GM23248 (cell line): Measurements from ENCODE around the gene GSK3A. TPM values are rescaled to one million over a fixed set of nuclear protein-coding genes. Genes with fewer than 3 reads are reported as not detected.

Source experiments
- DNase-seq: peaks from one replicate; pipeline ENCODE4 v3.0.0-alpha.2; 2015
- H2AFZ ChIP-seq: fragments of 200-600 bp; sonication (generic); 2 replicates; pipeline ENCODE4 v1.6.1; 2016; ENCODE audit warnings: antibody characterized with exemption
- H3F3A ChIP-seq: fragments of 200-600 bp; sonication (generic); 2 replicates; pipeline ENCODE4 v1.6.1; 2016; ENCODE audit warnings: mild to moderate bottlenecking, antibody characterized with exemption, mixed run types; ENCODE audit not compliant: insufficient read depth
- H3K27ac ChIP-seq: fragments of 200-600 bp; sonication (generic); 2 replicates; pipeline ENCODE4 v1.5.1; 2016; ENCODE audit warnings: mild to moderate bottlenecking
- H3K27me3 ChIP-seq: fragments of 200-600 bp; sonication (generic); replicated peaks from 2 replicates; pipeline ENCODE4 v1.6.1; 2016; ENCODE audit warnings: mild to moderate bottlenecking; ENCODE audit not compliant: insufficient read depth
- H3K36me3 ChIP-seq: fragments of 200-600 bp; sonication (generic); 2 replicates; pipeline ENCODE4 v1.6.1; 2016; ENCODE audit warnings: low read depth, mild to moderate bottlenecking
- H3K4me1 ChIP-seq: fragments of 200-600 bp; sonication (generic); 2 replicates; pipeline ENCODE4 v1.6.1; 2016; ENCODE audit warnings: mild to moderate bottlenecking; ENCODE audit not compliant: insufficient read depth
- H3K4me2 ChIP-seq: fragments of 200-600 bp; sonication (generic); one replicate; pipeline ENCODE4 v1.6.1; 2016; ENCODE audit warnings: mild to moderate bottlenecking; ENCODE audit not compliant: unreplicated experiment
- H3K4me3 ChIP-seq: fragments of 200-600 bp; sonication (generic); 2 replicates; pipeline ENCODE4 v1.5.1; 2016; ENCODE audit warnings: mild to moderate bottlenecking
- H3K79me2 ChIP-seq: fragments of 200-600 bp; sonication (generic); 2 replicates; pipeline ENCODE4 v1.6.1; 2016; ENCODE audit warnings: mild to moderate bottlenecking; ENCODE audit not compliant: insufficient read depth
- H3K9ac ChIP-seq: fragments of 200-600 bp; sonication (generic); 2 replicates; pipeline ENCODE4 v1.6.1; 2016; ENCODE audit warnings: mild to moderate bottlenecking
- H3K9me2 ChIP-seq: fragments of 200-600 bp; sonication (generic); 2 replicates; pipeline ENCODE4 v1.6.1; 2016; ENCODE audit warnings: mixed run types, mild to moderate bottlenecking, moderate library complexity; ENCODE audit not compliant: insufficient read depth
- H3K9me3 ChIP-seq: fragments of 200-600 bp; sonication (generic); one replicate; pipeline ENCODE4 v1.6.1; 2017; ENCODE audit warnings: low read depth
- H4K20me1 ChIP-seq: fragments of 200-600 bp; sonication (generic); 2 replicates; pipeline ENCODE4 v1.6.0; 2016; ENCODE audit not compliant: insufficient read depth
- EZH2 ChIP-seq: fragments of 200-600 bp; sonication (generic); IDR thresholded peaks from 2 replicates; pipeline ENCODE4 v1.6.1; 2018; ENCODE audit warnings: antibody characterized with exemption, mild to moderate bottlenecking; ENCODE audit not compliant: insufficient read depth, poor library complexity, severe bottlenecking
- EZH2phosphoT487 ChIP-seq: fragments of 200-600 bp; sonication (generic); IDR thresholded peaks from 2 replicates; pipeline ENCODE4 v1.6.1; 2018; ENCODE audit warnings: antibody characterized with exemption, moderate library complexity, mild to moderate bottlenecking, low read depth; ENCODE audit not compliant: insufficient read depth
- WGBS, 2 experiments: methylation state at CpG; one replicate each; pipeline ENCODE4 v1.1.6; 2015 to 2017; ENCODE audit warnings: low lambda C conversion rate in 2 of 2, low coverage in 1 of 2; ENCODE audit errors: missing lambda C conversion rate in 2 of 2; 5-methylcytosine and 5-hydroxymethylcytosine counted together
- in situ Hi-C: fragments of 300-500 bp; cut with MboI; formaldehyde crosslinking; loops from 2 replicates; pipeline ENCODE4 v1.15.0; 2020
- polyA plus RNA-seq: library from polyadenylated mRNA; unstranded; fragments of >200 nt; fragmentation: Nextera tagmentation; extraction: Ambion mirVana; gene quantifications from 2 replicates; pipeline ENCODE4 v1.2.1, GENCODE V29; 2016
- total RNA-seq: library from RNA; depleted of rRNA; stranded (reverse); fragments of >200 nt; shearing (Covaris generic); gene quantifications from 2 replicates; pipeline ENCODE4 v1.2.3, GENCODE V29; 2014; rRNA removed

GSK3A gene
- 23.1 and 33.4 TPM in 2 replicates for total RNA-seq
- 13.0 and 13.1 TPM in 2 replicates for polyA plus RNA-seq

- peak within 1 kb of the TSS; percentile 89 for H3K9ac ChIP-seq
- H3K36me3 ChIP-seq = no peaks in the 10 kb centered on the region
- peak within 1 kb of the TSS; percentile 85 for H2AFZ ChIP-seq
- 1% methylated on average over 72 to 75 of the region's 76 CpGs for WGBS, 2 experiments
- peaks cover 29% of the 10 kb centered on the region for H3F3A ChIP-seq
- peaks cover 43% of the 10 kb centered on the region for H3K79me2 ChIP-seq
- H3K27ac ChIP-seq = peak within 1 kb of the TSS; percentile 67
- no peak for TF ChIP-seq EZH2
- H3K9me3 ChIP-seq = no peaks in the 10 kb centered on the region
- H4K20me1 ChIP-seq = no peaks in the 10 kb centered on the region
- peak within 1 kb of the TSS; percentile 86 for H3K4me3 ChIP-seq
- H3K4me2 ChIP-seq = peak within 1 kb of the TSS; percentile 97
- in situ Hi-C loops = no loop called here
- H3K4me1 ChIP-seq = peaks cover 35% of the 10 kb centered on the region
- H3K9me2 ChIP-seq = no peaks in the 10 kb centered on the region
- peak; percentile 99 for DNase-seq
- no peaks in the 10 kb centered on the region for H3K27me3 ChIP-seq
Observed at GRCh38 chr19:42242512-42243409, at the start of gene GSK3A. GSK3A (minus strand) TSS chr19:42242602; CDS start chr19:42242465, 137 bp downstream.

GRCh38 chr19:42291435-42291810 lies 49.0 kb upstream of the GSK3A start:
- Histone ChIP-seq H3K27ac (no peak overlapping the region), H2AFZ (no peak overlapping the region), H3K4me2 (no peak overlapping the region), H4K20me1 (no peaks in the 10 kb centered on the region), H3F3A (no peaks in the 10 kb centered on the region), H3K27me3 (no peaks in the 10 kb centered on the region), H3K9me2 (no peaks in the 10 kb centered on the region), H3K9ac (no peak overlapping the region), H3K79me2 (peaks cover 16% of the 10 kb centered on the region), H3K36me3 (peaks cover 8% of the 10 kb centered on the region; the same call in 1 of the 2 replicates), H3K4me1 (no peaks in the 10 kb centered on the region), H3K9me3 (no peaks in the 10 kb centered on the region), H3K4me3 (no peak overlapping the region)
- TF ChIP-seq EZH2 = no peak
- no peak for TF ChIP-seq EZH2phosphoT487
- in situ Hi-C loops = no loop called here
- no peak for DNase-seq
- 77 to 81% methylated on average over 9 of the region's 9 CpGs for WGBS, 2 experiments

- no peak overlapping the region for H3K4me3 ChIP-seq
- peaks cover 23% of the 10 kb centered on the region for H3K79me2 ChIP-seq
- peak; percentile 35 for DNase-seq
- no peaks in the 10 kb centered on the region for H3K27me3 ChIP-seq
- H3K4me2 ChIP-seq = no peak overlapping the region
- in situ Hi-C loops = no loop called here
- H2AFZ ChIP-seq = no peak overlapping the region
- no peak overlapping the region for H3K9ac ChIP-seq
- 95 to 96% methylated on average over 24 to 31 of the region's 31 CpGs for WGBS, 2 experiments
- no peak overlapping the region for H3K27ac ChIP-seq
- H3F3A ChIP-seq = no peaks in the 10 kb centered on the region
- no peak for TF ChIP-seq EZH2
- no peak for TF ChIP-seq EZH2phosphoT487
- no peaks in the 10 kb centered on the region for H4K20me1 ChIP-seq
- H3K9me3 ChIP-seq = no peaks in the 10 kb centered on the region
- no peaks in the 10 kb centered on the region for H3K9me2 ChIP-seq
- peaks cover 8% of the 10 kb centered on the region; the same call in 1 of the 2 replicates for H3K36me3 ChIP-seq
- H3K4me1 ChIP-seq = peaks cover 2% of the 10 kb centered on the region
Observed at GRCh38 chr19:42290523-42291434, 48.4 kb upstream of the GSK3A start.

- no peaks in the 10 kb centered on the region for H4K20me1 ChIP-seq
- no peak for DNase-seq
- H3K27ac ChIP-seq = no peak overlapping the region
- H2AFZ ChIP-seq = no peak overlapping the region
- H3K27me3 ChIP-seq = no peaks in the 10 kb centered on the region
- H3K79me2 ChIP-seq = peaks cover 29% of the 10 kb centered on the region
- TF ChIP-seq EZH2phosphoT487 (no peak), EZH2 (no peak)
- H3K9me2 ChIP-seq = no peaks in the 10 kb centered on the region
- no peaks in the 10 kb centered on the region for H3K9me3 ChIP-seq
- H3K4me2 ChIP-seq = no peak overlapping the region
- H3F3A ChIP-seq = no peaks in the 10 kb centered on the region
- H3K4me1 ChIP-seq = peaks cover 8% of the 10 kb centered on the region
- H3K9ac ChIP-seq = no peak overlapping the region
- H3K36me3 ChIP-seq = peaks cover 8% of the 10 kb centered on the region; the same call in 1 of the 2 replicates
- 86 to 100% methylated on average over 2 to 13 of the region's 13 CpGs for whole genome bisulfite sequencing, 2 experiments
- no peak overlapping the region for H3K4me3 ChIP-seq
- in situ Hi-C loops = no loop called here
Observed at GRCh38 chr19:42290136-42290522, 47.7 kb upstream of the GSK3A start.
